D721Med (cell line): ENCODE data around the gene BANF1.

ENCODE experiments used
- DNase-seq: peaks from one replicate; pipeline ENCODE4 v3.0.0; 2011; ENCODE audit warnings: low spot score; ENCODE audit not compliant: insufficient read length
- FAIRE-seq: peaks from 2 replicates; lab custom pipeline; 2011; peaks lifted over from hg19 to GRCh38; lab: Jason Lieb, UNC
- TF ChIP-seq, protein P1 (sequence below): IDR thresholded peaks from 2 replicates; pipeline ENCODE4 v1.5.1; 2012; ENCODE audit warnings: mild to moderate bottlenecking, control low read depth; ENCODE audit not compliant: insufficient read depth; ENCODE audit errors: missing control alignments

The BANF1 gene

DNA sequence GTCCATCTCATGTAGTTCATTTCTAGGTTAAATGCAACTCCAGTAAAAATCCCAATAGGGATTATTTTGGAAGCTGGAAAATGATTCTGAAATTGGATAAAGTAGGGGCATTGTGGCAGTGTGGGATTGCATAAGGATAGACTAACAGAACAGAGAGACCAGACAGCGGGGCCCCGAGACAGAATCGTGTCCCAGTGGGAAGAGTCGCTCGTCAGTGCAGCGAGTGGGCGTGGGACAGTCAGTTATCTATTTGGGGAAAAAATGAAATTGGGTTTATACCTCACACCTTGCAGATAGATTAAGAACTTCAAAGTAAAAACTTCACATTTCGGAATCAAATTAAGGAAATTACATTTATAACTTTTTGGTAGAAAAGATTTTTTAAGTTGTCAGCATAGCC, 30.2 kb upstream of the BANF1 start:
- DNase-seq = no peak
- FAIRE-seq = no peak
- TF ChIP-seq, protein P1, sequence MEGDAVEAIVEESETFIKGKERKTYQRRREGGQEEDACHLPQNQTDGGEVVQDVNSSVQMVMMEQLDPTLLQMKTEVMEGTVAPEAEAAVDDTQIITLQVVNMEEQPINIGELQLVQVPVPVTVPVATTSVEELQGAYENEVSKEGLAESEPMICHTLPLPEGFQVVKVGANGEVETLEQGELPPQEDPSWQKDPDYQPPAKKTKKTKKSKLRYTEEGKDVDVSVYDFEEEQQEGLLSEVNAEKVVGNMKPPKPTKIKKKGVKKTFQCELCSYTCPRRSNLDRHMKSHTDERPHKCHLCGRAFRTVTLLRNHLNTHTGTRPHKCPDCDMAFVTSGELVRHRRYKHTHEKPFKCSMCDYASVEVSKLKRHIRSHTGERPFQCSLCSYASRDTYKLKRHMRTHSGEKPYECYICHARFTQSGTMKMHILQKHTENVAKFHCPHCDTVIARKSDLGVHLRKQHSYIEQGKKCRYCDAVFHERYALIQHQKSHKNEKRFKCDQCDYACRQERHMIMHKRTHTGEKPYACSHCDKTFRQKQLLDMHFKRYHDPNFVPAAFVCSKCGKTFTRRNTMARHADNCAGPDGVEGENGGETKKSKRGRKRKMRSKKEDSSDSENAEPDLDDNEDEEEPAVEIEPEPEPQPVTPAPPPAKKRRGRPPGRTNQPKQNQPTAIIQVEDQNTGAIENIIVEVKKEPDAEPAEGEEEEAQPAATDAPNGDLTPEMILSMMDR = no peak

DNA sequence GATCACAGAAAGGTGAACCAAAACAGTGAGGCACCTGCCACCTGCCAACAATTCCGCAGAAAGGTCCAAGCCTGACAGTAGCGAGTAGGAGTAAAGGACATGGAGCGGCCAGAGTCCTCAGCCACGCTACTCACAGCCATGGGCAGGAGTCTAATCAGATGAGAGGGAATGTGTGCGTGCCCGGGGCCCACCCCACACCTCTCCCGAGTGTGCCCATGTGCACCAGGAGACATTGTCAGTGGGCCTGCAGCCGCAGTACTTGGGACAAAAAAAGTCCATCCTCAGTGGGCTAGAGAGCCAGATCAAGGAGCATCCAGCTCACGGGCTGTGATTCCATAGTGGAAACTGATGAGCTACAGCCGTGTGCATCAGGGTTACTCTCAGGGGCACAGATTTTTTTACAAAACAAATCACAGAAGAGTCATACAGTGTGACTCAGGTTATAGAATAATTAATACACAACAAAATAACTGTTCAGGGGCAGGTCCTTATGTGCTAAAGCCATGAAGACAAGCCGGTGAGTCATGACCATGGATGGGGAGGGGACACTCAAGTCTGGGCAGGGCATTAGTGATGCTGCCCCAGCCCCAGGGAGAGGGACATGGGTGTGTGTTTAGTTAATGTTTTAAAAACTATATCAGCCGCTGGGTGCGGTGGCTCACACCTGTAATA, 28.7 kb upstream of the BANF1 start:
- no peak for FAIRE-seq

DNA sequence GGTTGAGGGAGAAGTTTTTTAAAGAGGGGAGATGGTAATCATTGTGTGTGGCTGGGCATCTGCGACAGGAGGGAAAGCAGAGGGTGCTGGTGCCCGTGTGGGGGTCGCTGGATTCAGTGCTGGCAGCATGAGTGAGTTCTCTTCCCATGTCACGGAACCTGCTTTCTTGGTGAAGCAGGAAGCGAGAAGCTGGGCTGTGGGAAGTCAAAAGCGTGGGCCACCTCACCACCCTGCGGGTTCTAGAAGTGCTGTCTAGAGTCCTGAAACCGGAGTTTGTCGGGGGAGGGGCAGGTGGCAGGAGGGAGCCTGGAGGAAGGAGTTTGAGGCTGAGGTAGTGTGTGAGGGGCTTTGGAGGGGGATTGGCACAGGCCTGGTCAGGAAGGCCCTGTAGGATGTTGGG, 26.5 kb upstream of the BANF1 start:
- no peak for FAIRE-seq
- TF ChIP-seq, protein P1 = no peak

More for the DNA sequence above, 28.7 kb upstream of the BANF1 start:
- no peak for DNase-seq
- TF ChIP-seq, protein P1 = no peak

DNA sequence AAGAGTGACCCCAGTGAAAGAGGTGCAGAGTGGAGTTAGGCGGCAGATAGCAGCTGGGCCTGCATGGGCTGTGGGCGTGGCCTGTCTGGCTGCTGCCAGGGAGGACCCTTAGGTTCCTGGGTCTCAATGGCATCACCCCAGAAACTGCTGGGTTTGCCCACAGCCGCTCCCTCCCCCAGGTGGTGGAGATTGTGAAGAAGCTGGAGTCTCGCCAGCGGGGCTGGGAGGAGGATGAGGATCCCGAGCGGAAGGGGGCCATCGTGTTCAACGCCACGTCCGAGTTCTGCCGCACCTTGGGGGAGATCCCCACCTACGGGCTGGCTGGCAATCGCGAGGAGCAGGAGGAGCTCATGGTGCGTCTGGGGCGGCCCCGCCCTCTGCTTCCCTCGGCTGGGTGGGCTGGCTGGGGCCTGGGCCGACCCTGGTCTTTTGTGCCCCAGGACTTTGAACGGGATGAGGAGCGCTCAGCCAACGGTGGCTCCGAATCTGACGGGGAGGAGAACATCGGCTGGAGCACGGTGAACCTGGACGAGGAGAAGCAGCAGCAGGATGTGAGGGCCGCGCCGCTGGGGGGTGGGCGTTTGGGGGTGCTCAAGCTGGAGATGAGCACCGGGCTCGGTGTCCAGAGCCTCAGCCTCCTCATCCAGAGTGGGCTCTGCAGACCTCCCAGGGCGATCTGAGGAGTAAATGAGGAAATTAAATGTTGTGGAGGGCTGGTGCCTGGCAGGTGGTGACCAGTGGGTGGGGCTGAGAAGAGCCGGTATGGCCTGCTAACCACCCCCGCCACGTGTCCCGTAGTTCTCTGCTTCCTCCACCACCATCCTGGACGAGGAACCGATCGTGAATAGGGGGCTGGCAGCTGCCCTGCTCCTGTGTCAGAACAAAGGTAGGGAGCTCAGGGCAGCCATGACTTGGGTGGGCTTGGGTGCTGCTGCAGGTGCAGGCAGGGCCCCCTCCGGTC, 25.8 kb upstream of the BANF1 start:
- DNase-seq (no peak), FAIRE-seq (no peak)
- TF ChIP-seq, protein P1 = no peak

More for the DNA sequence above, 26.5 kb upstream of the BANF1 start:
- no peak for DNase-seq

DNA sequence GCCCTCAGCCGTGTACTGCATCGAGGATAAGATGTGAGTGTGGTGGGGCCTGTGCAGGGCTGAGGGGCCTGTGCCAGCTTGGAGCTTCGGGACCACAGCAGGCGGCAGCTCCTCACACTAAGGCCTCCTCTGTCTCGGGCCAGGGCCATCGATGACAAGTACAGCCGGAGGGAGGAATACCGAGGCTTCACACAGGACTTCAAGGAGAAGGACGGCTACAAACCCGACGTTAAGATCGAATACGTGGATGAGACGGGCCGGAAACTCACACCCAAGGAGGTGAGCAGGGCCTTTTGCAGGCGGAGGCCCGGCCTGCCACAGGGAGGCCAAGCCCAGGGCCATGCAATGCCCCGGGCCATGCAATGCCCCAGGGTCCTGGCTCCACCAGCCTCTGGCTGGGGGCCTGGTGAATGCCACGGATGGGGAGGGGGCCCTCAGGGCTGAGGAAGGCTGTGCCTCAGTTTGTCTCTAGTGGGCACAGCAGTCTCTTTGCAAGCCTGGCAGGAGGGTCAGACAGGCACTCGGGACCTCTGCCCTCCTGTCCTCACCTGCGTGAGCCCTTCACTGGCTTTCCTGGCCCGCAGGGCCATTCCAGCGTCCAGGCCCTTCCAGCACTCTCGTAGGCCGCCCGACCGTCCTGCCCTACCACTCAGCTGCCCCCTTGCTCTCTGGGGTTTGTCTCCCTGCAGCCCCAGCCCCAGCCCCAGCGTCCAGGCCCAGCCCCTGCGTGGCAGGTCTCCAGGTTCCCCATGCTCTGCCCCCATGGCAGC, 24.5 kb upstream of the BANF1 start:
- TF ChIP-seq, protein P1 = no peak
- FAIRE-seq (no peak), DNase-seq (no peak)

DNA sequence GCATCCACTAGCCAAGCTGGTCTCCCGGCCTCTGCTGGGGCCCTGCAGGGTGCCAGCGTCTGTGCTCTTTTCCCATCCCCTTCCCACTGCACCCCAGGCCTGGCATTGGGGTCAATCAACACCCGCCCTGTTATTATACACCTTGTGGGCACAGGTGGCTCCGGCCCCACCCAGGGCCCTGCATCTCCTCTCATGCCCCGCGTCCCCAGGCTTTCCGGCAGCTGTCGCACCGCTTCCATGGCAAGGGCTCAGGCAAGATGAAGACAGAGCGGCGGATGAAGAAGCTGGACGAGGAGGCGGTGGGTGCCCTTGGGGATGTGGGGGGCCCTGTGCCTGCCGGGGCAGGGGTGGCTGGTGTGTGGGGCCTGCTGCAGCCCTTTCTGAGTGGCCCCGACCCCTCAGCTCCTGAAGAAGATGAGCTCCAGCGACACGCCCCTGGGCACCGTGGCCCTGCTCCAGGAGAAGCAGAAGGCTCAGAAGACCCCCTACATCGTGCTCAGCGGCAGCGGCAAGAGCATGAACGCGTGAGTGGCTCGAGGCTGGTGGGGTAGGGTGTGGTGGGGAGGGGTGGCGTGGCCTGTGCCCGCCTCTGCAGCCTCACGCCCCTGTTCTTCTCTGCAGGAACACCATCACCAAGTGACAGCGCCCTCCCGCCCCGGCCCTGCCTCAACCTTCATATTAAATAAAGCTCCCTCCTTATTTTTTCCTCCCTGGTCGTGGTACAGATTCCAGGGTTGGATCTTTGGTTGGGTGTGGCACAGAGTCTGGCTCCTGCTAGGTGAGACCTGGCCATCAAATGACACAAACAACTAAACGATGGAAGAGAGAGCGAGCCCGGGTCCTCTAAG, 23.7 kb upstream of the BANF1 start:
- FAIRE-seq = no peak
- DNase-seq = no peak
- TF ChIP-seq, protein P1 = no peak
